C4-2B (cell line): ENCODE results near the gene EMP2.

Source experiments
- H3K27ac ChIP-seq: fragments of 450-650 bp; 2 replicates; pipeline ENCODE4 v1.5.1; 2017
- ZFX ChIP-seq: fragments of 450-650 bp; IDR thresholded peaks from 2 replicates; pipeline ENCODE4 v1.6.1; 2017
- TF ChIP-seq, protein P1 (sequence below): fragments of 450-650 bp; conservative IDR thresholded peaks from 2 replicates; pipeline ENCODE4 v1.5.1; 2017; ENCODE audit warnings: mild to moderate bottlenecking

The EMP2 gene

GRCh38 chr16:10562361-10562899 lies 18.0 kb downstream of the EMP2 start:
- no peak for TF ChIP-seq ZFX
- TF ChIP-seq, protein P1, sequence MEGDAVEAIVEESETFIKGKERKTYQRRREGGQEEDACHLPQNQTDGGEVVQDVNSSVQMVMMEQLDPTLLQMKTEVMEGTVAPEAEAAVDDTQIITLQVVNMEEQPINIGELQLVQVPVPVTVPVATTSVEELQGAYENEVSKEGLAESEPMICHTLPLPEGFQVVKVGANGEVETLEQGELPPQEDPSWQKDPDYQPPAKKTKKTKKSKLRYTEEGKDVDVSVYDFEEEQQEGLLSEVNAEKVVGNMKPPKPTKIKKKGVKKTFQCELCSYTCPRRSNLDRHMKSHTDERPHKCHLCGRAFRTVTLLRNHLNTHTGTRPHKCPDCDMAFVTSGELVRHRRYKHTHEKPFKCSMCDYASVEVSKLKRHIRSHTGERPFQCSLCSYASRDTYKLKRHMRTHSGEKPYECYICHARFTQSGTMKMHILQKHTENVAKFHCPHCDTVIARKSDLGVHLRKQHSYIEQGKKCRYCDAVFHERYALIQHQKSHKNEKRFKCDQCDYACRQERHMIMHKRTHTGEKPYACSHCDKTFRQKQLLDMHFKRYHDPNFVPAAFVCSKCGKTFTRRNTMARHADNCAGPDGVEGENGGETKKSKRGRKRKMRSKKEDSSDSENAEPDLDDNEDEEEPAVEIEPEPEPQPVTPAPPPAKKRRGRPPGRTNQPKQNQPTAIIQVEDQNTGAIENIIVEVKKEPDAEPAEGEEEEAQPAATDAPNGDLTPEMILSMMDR, result no peak
- H3K27ac ChIP-seq, result no peak overlapping the region

DNA sequence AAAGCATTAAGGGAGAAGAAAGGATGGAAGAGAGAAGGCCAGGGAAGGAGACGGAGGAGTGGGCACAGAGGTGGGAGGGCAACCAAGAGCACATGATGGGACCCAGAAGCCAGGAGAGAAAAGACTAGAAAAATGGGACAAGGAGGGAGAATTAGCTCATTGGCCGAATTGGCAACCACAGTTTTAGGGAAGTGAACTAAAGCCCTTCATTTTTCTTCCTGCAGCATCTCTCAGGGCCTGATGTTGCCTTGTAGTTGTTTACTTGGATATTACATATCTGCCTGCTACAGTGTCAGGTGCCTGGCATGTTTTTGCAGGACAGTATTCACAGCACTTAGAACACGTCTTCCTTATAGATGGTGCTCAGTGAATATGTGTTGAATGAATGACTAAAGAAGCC lies 19.0 kb downstream of the EMP2 start:
- TF ChIP-seq ZFX, result no peak
- TF ChIP-seq, protein P1, result no peak
- no peak overlapping the region for H3K27ac ChIP-seq

DNA sequence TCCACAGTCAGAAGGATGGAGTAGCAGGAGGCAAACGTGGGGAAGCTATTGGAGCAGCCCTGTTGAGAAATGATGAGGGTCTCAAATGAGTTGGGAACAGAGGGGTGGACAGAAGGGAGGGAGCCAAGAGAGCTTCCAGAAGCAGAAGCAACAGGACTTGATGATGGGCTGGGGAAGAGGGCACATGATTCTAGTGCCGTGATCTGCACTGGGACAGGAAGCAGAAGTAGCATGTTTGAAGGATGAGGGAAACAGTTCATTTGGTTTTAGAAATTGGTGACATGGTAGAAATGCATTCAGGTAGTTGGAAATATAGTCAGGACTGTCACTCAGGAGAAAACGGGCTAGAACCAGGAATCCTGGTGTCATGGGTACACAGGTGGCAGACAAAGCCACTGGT lies 19.4 kb downstream of the EMP2 start:
- no peak for TF ChIP-seq ZFX
- TF ChIP-seq, protein P1, result no peak
- H3K27ac ChIP-seq, result no peak overlapping the region

DNA sequence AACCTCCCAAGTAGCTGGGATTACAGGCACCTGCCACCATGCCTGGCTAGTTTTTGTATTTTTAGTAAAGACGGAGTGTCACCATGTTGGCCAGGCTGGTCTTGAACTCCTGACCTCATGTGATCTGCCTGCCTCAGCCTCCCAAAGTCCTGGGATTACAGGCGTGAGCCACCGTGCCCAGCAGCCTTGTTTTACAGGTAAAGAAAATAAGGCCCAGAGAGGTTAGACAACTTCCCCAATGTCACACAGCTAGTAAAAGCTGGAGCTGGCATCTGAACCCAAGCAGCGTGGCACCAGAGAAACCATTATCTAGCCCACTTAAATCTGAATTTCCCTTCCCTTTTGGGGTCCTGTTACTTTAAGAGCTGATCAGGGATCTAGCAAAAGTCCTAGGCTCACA lies 20.6 kb downstream of the EMP2 start:
- peak overlapping the region; percentile 17; the same call in 1 of the 2 replicates for H3K27ac ChIP-seq

DNA sequence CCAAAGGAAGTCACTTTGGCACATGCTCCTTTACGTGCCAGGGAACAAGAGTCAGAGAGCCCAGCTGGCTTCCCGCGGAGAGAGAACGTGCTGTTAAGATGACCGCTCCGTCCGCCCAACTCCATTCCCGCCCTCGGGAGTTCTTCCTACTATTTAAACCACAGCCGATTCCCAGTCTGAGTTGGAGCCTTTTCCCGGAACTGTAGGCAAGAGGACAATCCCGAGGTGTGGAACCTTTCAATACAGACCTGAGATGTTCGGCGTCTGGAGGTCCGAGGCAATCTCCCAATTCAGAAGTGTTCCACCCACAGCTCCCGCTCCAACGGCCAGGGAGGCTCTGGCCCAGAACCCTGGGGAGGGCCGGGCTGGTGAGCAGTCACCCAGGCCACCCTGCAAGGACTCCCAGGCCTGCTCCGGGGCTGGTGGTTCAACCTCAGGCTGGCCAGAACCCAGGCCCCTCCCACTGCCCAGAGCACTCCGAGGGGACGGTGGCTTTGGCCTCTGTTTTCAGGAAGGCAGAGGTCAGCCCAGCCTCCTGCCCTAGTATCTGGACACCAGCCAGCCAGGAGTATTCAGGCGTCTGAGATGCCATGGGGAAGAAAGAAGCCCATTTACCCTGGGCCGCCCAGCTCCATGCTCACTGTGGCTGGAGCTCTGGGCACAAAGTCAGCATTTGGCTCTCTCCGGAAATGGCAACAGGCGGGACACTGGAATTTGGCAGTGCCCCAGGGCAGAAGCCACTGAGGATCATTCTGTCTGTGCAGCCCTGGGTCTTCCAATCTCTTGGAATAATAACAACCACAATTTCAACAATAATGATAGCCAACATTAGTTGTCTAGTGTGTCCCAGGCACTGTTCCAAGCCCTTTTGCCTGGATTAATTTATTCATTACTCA lies 21.4 kb downstream of the EMP2 start:
- TF ChIP-seq ZFX, result no peak
- TF ChIP-seq, protein P1, result no peak
- H3K27ac ChIP-seq, result peak overlapping the region; percentile 17

GRCh38 chr16:10558305-10558704 lies 22.1 kb downstream of the EMP2 start:
- TF ChIP-seq, protein P1, result no peak
- no peak for TF ChIP-seq ZFX
- no peak overlapping the region for H3K27ac ChIP-seq

DNA sequence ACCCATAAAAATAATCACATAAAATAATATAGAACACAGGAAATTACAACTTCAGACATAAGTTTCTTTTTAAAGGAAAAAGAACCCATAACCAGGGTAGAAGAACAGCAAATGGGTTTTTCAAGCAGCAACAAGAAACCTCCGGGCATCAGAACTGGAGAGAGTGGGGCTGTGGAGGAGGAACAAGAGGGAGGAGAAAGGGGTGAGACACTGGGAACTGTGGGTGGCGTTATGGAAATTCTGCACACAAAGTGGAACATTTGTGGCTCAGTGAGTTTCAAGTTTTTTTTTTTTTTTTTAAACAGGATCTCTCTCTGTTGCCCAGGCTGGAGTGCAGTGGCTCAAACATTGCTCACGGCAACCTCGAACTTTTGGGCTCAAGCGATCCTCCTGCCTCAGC lies 22.6 kb downstream of the EMP2 start:
- TF ChIP-seq, protein P1, result no peak
- no peak for TF ChIP-seq ZFX

DNA sequence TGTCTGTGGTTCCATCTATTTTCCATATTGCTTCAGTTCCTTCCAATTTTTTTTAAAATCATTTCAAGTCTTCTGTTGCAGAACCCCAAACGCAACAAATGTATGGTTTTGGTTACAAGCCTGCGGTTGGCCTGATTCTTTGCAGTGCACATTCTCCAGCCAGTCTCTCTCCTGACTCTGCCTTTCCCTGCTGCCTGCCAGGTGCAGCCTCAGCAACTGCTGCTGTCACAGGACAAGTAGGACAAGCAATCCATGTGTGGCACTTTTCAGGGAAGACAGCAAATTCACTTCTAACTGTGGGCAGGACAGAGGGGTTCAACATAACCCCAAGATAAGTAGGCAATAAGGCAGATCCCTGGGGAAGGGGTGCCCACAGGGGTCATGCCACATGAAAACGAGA lies 24.2 kb downstream of the EMP2 start:
- no peak overlapping the region for H3K27ac ChIP-seq
- TF ChIP-seq, protein P1, result no peak
- TF ChIP-seq ZFX, result no peak

More for the DNA sequence above, 22.6 kb downstream of the EMP2 start:
- H3K27ac ChIP-seq, result no peak overlapping the region
